IMR-90 (cell line): ENCODE data around the gene SLC25A19. TPM values are rescaled to one million over a fixed set of nuclear protein-coding genes. Genes with fewer than 3 reads are reported as not detected.

Experiments
- ATAC-seq: fragments of 200-7000 bp; cut with Tn5 transposase; 2 replicates; pipeline ENCODE4 v1.9.1; 2020; ENCODE audit warnings: low read depth, mild to moderate bottlenecking, moderate library complexity
- BruUV-seq: library from RNA; stranded (reverse); fragments of 400-500 nt; replicated peaks from 2 replicates; lab custom pipeline; 2021; lab: Mats Ljungman, UMichigan
- CTCF ChIA-PET: fragments of 300-600 bp; formaldehyde crosslinking; extraction: SDS; loops from one replicate; lab custom pipeline; 2021; ENCODE audit warnings: antibody characterized with exemption; lab: Yijun Ruan, JAX
- POLR2A ChIA-PET: fragments of 300-600 bp; sonication (Branson Sonifier 250); formaldehyde crosslinking; loops from one replicate; lab custom pipeline; 2022; ENCODE audit warnings: antibody characterized with exemption; ENCODE audit not compliant: unreplicated experiment; lab: Charles Lee
- DNase-seq: peaks from one replicate; pipeline ENCODE4 v3.0.0; 2013
- H2AFZ ChIP-seq: replicated peaks from 2 replicates; pipeline ENCODE3; 2013; ENCODE audit warnings: low read length, mild to moderate bottlenecking; ENCODE audit not compliant: poor library complexity
- H2AK5ac ChIP-seq: 2 replicates; pipeline ENCODE4 v1.6.1; 2013; ENCODE audit warnings: low read depth, low read length, inconsistent platforms
- H2AK9ac ChIP-seq: replicated peaks from 2 replicates; pipeline ENCODE3; 2013; ENCODE audit warnings: mild to moderate bottlenecking, low read depth, low read length, moderate library complexity; ENCODE audit not compliant: poor library complexity
- H2BK120ac ChIP-seq: 2 replicates; pipeline ENCODE4 v1.6.1; 2013; ENCODE audit warnings: low read depth, low read length, inconsistent platforms
- H2BK15ac ChIP-seq: 3 replicates; pipeline ENCODE4 v1.6.1; 2013; ENCODE audit warnings: low read depth, low read length, inconsistent platforms
- H2BK20ac ChIP-seq: 2 replicates; pipeline ENCODE4 v1.6.1; 2013; ENCODE audit warnings: low read depth, mild to moderate bottlenecking, inconsistent platforms, low read length, moderate library complexity
- H2BK5ac ChIP-seq: 2 replicates; pipeline ENCODE4 v1.6.1; 2013; ENCODE audit warnings: mild to moderate bottlenecking, low read depth, low read length, inconsistent platforms; ENCODE audit not compliant: poor library complexity, severe bottlenecking
- H3K14ac ChIP-seq: replicated peaks from 2 replicates; pipeline ENCODE4 v1.6.1; 2013; ENCODE audit warnings: low read depth, low read length, inconsistent platforms
- H3K18ac ChIP-seq: 2 replicates; pipeline ENCODE4 v1.6.1; 2013; ENCODE audit warnings: low read depth, low read length, control low read depth
- H3K23ac ChIP-seq: 2 replicates; pipeline ENCODE4 v1.6.1; 2013; ENCODE audit warnings: low read depth, low read length, inconsistent platforms
- H3K27ac ChIP-seq: 2 replicates; pipeline ENCODE4 v1.5.1; 2013; ENCODE audit warnings: mild to moderate bottlenecking, control low read depth, low read length; ENCODE audit not compliant: insufficient read depth
- H3K27me3 ChIP-seq: 2 replicates; pipeline ENCODE4 v1.6.1; 2013; ENCODE audit warnings: low read length; ENCODE audit not compliant: control insufficient read depth, insufficient read depth
- H3K36me3 ChIP-seq: 2 replicates; pipeline ENCODE4 v1.6.1; 2013; ENCODE audit warnings: low read length, mixed read lengths; ENCODE audit not compliant: control insufficient read depth, insufficient read depth
- H3K4ac ChIP-seq: 2 replicates; pipeline ENCODE4 v1.6.1; 2013; ENCODE audit warnings: low read depth, low read length, inconsistent platforms
- H3K4me1 ChIP-seq: 2 replicates; pipeline ENCODE4 v1.6.1; 2013; ENCODE audit warnings: low read length, mixed read lengths; ENCODE audit not compliant: control insufficient read depth, insufficient read depth
- H3K4me2 ChIP-seq: 2 replicates; pipeline ENCODE4 v1.6.1; 2013; ENCODE audit warnings: low read depth, mild to moderate bottlenecking, control low read depth, low read length, moderate library complexity
- H3K4me3 ChIP-seq: 2 replicates; pipeline ENCODE4 v1.5.1; 2013; ENCODE audit warnings: low read depth, mild to moderate bottlenecking, control low read depth, low read length, moderate library complexity; ENCODE audit not compliant: insufficient read depth
- H3K56ac ChIP-seq: 2 replicates; pipeline ENCODE4 v1.6.1; 2013; ENCODE audit warnings: low read length, inconsistent platforms; ENCODE audit not compliant: insufficient read depth; ENCODE audit errors: extremely low read depth
- H3K79me1 ChIP-seq, 2 experiments: 2 replicates each; pipeline ENCODE4 v1.6.1; 2013; ENCODE audit warnings: low read length in 2 of 2, inconsistent platforms in 1 of 2, low read depth in 1 of 2
- H3K9ac ChIP-seq: 2 replicates; pipeline ENCODE4 v1.6.1; 2013; ENCODE audit warnings: low read depth, low read length, control low read depth
- H3K9me1 ChIP-seq: 2 replicates; pipeline ENCODE4 v1.6.1; 2013; ENCODE audit warnings: low read length, inconsistent platforms; ENCODE audit not compliant: insufficient read depth
- H3K9me3 ChIP-seq: 2 replicates; pipeline ENCODE4 v1.6.1; 2013; ENCODE audit warnings: low read length; ENCODE audit not compliant: control insufficient read depth, insufficient read depth
- H4K20me1 ChIP-seq: 2 replicates; pipeline ENCODE4 v1.6.1; 2013; ENCODE audit warnings: low read length, inconsistent platforms; ENCODE audit not compliant: insufficient read depth
- H4K5ac ChIP-seq: 2 replicates; pipeline ENCODE4 v1.6.1; 2013; ENCODE audit warnings: mild to moderate bottlenecking, low read depth, low read length, control low read depth
- H4K8ac ChIP-seq, 2 experiments: 2 replicates each; pipeline ENCODE4 v1.6.1; 2013; ENCODE audit warnings: low read depth in 2 of 2, low read length in 2 of 2, control low read depth in 1 of 2, inconsistent platforms in 1 of 2
- H4K91ac ChIP-seq: 2 replicates; pipeline ENCODE4 v1.6.1; 2013; ENCODE audit warnings: low read depth, low read length, inconsistent platforms; ENCODE audit not compliant: insufficient read depth
- CHD1 ChIP-seq: IDR thresholded peaks from 2 replicates; pipeline ENCODE4 v1.6.1; 2012; ENCODE audit warnings: low read depth, low read length, improper control_type of control experiment
- MXI1 ChIP-seq: IDR thresholded peaks from 2 replicates; pipeline ENCODE4 v1.6.1; 2012; ENCODE audit warnings: low read depth, mild to moderate bottlenecking, low read length, moderate library complexity, borderline replicate concordance
- WGBS, 2 experiments: methylation state at CpG; one replicate each; pipeline versions ENCODE4 v1.1.5 to v1.1.7; 2013; ENCODE audit warnings: missing lambda C conversion rate in 2 of 2; ENCODE audit not compliant: insufficient read length in 1 of 2; ENCODE audit errors: extremely low coverage in 2 of 2; 5-methylcytosine and 5-hydroxymethylcytosine counted together
- dilution Hi-C: fragments of 300-500 bp; cut with HindIII; formaldehyde crosslinking; loops from one replicate; pipeline ENCODE4 v1.14.3; 2018; ENCODE audit warnings: low sequenced_read_pairs; ENCODE audit not compliant: unreplicated experiment
- in situ Hi-C: fragments of 300-500 bp; cut with MboI; formaldehyde crosslinking; loops from 3 replicates; pipeline ENCODE4 v1.14.3; 2019; ENCODE audit warnings: low sequenced_read_pairs, inconsistent platforms, mixed read lengths
- intact Hi-C: fragments of 100-400 bp; cut with micrococcal nuclease; formaldehyde crosslinking; loops from 2 replicates; pipeline ENCODE4 v1.10.0; 2022
- polyA plus RNA-seq, 3 experiments: library from polyadenylated mRNA; depleted of rRNA; stranded (reverse); fragments of >200 nt; gene quantifications; 2 replicates each; pipeline ENCODE4 v1.2.3, GENCODE V29; 2012; ENCODE audit warnings: low replicate concordance in 1 of 3
- total RNA-seq: library from RNA; depleted of rRNA; stranded (reverse); fragments of >200 nt; gene quantifications from 2 replicates; pipeline ENCODE4 v1.2.3, GENCODE V29; 2012
- TF ChIP-seq, protein P1 (sequence below): fragments of 150-350 bp; IDR thresholded peaks from 2 replicates; pipeline ENCODE4 v1.6.1; 2016; ENCODE audit warnings: low read depth, mild to moderate bottlenecking, low read length, moderate library complexity, borderline replicate concordance

Gene SLC25A19
- total and polyA plus RNA-seq, 2 of the 4 experiments (the other 2 are of a cell fraction), result 9.1 to 9.2 TPM

DNA sequence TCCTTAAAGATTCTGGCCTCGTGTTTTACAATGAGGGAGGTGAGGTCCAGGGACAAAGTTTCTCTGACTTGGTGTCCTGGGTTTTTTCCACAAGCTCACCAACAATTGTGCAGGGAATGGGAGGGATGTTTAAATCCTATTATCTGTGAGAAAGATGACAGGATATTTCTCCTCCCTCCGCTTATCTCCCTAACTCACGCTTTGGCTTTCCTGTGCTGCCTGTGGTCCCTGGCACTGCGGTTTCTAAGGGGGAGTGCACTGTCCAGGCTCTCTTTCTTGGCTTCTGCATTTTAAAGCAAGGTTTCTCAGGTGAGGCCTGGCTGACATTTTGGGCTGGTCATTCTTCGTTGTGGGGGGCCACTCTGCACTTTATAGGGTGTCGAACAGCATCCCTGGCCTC, 44.2 kb downstream of the SLC25A19 start:
- ATAC-seq, result no peak
- peaks cover 8 to 27% of the 10 kb centered on the region in 2 experiments; a peak in 3 of 4 replicates for H3K79me1 ChIP-seq
- H3K56ac ChIP-seq, result no peak overlapping the region
- no peak overlapping the region for H2BK20ac ChIP-seq
- ChIA-PET CTCF (no interaction called here), POLR2A (no interaction called here)
- H3K9ac ChIP-seq, result no peak overlapping the region
- dilution Hi-C loops, result no loop called here
- H4K5ac ChIP-seq, result no peak overlapping the region
- no peak overlapping the region for H2BK120ac ChIP-seq
- H3K4me2 ChIP-seq, result no peak overlapping the region
- no peak overlapping the region for H3K14ac ChIP-seq
- peaks cover 16% of the 10 kb centered on the region for H4K20me1 ChIP-seq
- no peak overlapping the region for H2BK15ac ChIP-seq
- no peak overlapping the region for H3K4ac ChIP-seq
- no peak overlapping the region for H2AK9ac ChIP-seq
- H3K4me3 ChIP-seq, result no peak overlapping the region
- H3K27me3 ChIP-seq, result no peaks in the 10 kb centered on the region
- 100% methylated on average over 1 of the region's 6 CpGs; no CpG with 5 or more reads in 1 of the 2 experiments for WGBS, 2 experiments
- no peak overlapping the region for H4K91ac ChIP-seq
- no peak overlapping the region for H2AFZ ChIP-seq
- BruUV-seq, result no TSS peak
- peaks cover 64% of the 10 kb centered on the region for H3K36me3 ChIP-seq
- TF ChIP-seq, protein P1, sequence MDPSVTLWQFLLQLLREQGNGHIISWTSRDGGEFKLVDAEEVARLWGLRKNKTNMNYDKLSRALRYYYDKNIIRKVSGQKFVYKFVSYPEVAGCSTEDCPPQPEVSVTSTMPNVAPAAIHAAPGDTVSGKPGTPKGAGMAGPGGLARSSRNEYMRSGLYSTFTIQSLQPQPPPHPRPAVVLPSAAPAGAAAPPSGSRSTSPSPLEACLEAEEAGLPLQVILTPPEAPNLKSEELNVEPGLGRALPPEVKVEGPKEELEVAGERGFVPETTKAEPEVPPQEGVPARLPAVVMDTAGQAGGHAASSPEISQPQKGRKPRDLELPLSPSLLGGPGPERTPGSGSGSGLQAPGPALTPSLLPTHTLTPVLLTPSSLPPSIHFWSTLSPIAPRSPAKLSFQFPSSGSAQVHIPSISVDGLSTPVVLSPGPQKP, result no peak
- no peak for TF ChIP-seq CHD1
- TF ChIP-seq MXI1, result no peak
- no peak overlapping the region for H3K18ac ChIP-seq
- no peak overlapping the region for H2AK5ac ChIP-seq
- intact Hi-C loops, result no loop called here
- no peaks in the 10 kb centered on the region for H3K9me1 ChIP-seq
- H3K23ac ChIP-seq, result no peak overlapping the region
- no peak overlapping the region for H4K8ac ChIP-seq
- in situ Hi-C loops, result no loop called here
- H2BK5ac ChIP-seq, result no peak overlapping the region
- H3K9me3 ChIP-seq, result no peaks in the 10 kb centered on the region
- no peak for DNase-seq
- H3K4me1 ChIP-seq, result peaks cover under 1% of the 10 kb centered on the region; the same call in 1 of the 2 replicates
- H3K27ac ChIP-seq, result no peak overlapping the region
